Measurements from ENCODE around the gene AMPD3. TPM values are rescaled to one million over a fixed set of nuclear protein-coding genes. Genes with fewer than 3 reads are reported as not detected.

Gene AMPD3
- total and polyA plus RNA-seq, 7 donors, result 4.2 to 8.1 (median 5.0) TPM

DNA sequence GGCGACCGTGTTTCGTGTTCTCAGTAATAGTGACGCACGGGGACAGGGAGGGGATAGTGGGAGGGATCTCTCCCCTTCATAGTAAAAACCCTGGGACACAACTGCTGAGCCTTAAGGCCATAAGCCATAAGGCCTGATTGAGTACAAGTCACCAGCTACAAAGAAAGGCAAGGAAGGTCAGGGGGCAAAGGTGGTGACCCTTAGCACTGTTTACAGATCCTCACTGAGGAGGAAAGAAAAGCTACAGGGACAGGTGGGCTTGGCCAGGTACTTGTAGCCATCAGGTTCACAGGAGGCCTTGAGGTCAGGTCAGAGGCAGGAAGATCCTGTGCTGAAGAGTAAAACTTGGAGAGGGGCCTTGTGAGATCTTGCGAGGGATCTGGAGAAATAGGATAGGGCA is 15.1 kb upstream of the AMPD3 start:
- 87 to 97% methylated on average over 6 of the region's 6 CpGs for WGBS, 2 donors
- Histone ChIP-seq H3K9me3 (no peaks in the 10 kb centered on the region), H3K4me3 (no peak overlapping the region), H3K27ac (no peak overlapping the region), H3K36me3 (no peaks in the 10 kb centered on the region), H3K4me1 (no peaks in the 10 kb centered on the region), H3K27me3 (no peaks in the 10 kb centered on the region)
- TF ChIP-seq, protein P1, sequence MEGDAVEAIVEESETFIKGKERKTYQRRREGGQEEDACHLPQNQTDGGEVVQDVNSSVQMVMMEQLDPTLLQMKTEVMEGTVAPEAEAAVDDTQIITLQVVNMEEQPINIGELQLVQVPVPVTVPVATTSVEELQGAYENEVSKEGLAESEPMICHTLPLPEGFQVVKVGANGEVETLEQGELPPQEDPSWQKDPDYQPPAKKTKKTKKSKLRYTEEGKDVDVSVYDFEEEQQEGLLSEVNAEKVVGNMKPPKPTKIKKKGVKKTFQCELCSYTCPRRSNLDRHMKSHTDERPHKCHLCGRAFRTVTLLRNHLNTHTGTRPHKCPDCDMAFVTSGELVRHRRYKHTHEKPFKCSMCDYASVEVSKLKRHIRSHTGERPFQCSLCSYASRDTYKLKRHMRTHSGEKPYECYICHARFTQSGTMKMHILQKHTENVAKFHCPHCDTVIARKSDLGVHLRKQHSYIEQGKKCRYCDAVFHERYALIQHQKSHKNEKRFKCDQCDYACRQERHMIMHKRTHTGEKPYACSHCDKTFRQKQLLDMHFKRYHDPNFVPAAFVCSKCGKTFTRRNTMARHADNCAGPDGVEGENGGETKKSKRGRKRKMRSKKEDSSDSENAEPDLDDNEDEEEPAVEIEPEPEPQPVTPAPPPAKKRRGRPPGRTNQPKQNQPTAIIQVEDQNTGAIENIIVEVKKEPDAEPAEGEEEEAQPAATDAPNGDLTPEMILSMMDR (IDR thresholded peaks at IDR 0.05), result no peak
- no peak for TF ChIP-seq POLR2A (IDR thresholded peaks at IDR 0.05)
- TF ChIP-seq EP300 (IDR thresholded peaks at IDR 0.05), result no peak
- TF ChIP-seq POLR2AphosphoS5 (IDR thresholded peaks at IDR 0.05), result no peak
- no peak for DNase-seq
- intact Hi-C loops (cut with DNase I), result no loop called here

DNA sequence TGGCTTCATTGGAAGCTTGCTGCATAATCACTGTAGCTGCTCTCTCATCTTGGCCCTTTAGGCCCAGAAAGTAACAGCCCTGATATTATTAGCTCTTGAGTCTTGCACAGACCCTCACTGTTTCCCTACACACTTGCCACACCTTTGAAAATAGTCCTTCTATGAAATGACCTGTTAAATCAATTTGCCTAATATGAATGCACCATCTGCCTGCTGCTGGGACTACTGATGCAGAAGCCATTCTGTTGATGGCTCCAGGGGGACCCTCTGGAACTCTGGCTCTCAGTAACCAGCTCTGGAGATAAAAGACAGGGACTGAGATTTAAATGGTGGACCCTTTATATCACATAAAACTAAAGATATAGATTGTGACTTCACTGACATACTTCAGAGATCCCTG is 14.7 kb upstream of the AMPD3 start:
- Histone ChIP-seq H3K27ac (no peak overlapping the region), H3K9me3 (no peaks in the 10 kb centered on the region), H3K27me3 (no peaks in the 10 kb centered on the region), H3K36me3 (no peaks in the 10 kb centered on the region), H3K4me1 (no peaks in the 10 kb centered on the region), H3K4me3 (no peak overlapping the region)
- TF ChIP-seq, protein P1 (IDR thresholded peaks at IDR 0.05), result no peak
- TF ChIP-seq POLR2AphosphoS5 (IDR thresholded peaks at IDR 0.05), result no peak
- no peak for TF ChIP-seq EP300 (IDR thresholded peaks at IDR 0.05)
- no peak for TF ChIP-seq POLR2A (IDR thresholded peaks at IDR 0.05)
- intact Hi-C loops (cut with DNase I), result no loop called here
- DNase-seq, result no peak

DNA sequence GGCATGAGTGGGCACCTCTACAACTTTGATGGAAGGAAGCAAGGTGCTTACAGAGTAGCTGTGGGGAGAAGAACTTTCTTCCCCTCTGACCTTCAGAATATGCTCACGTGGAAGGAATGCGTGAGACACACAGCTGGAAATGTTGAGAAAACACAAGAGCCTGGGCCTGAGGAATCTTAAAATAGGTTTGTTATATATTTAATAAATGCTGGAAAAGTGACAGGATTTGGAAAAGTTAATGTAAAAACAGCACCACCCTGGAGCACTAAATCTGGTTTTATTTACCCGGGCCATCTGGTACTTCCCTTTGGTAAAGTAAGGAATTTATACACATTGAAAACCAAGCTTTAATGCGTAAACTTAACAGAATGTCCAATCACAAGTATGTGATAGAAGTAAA is 14.0 kb upstream of the AMPD3 start:
- TF ChIP-seq POLR2A (IDR thresholded peaks at IDR 0.05) (no peak), POLR2AphosphoS5 (IDR thresholded peaks at IDR 0.05) (no peak), EP300 (IDR thresholded peaks at IDR 0.05) (no peak)
- TF ChIP-seq, protein P1 (IDR thresholded peaks at IDR 0.05), result no peak
- Histone ChIP-seq H3K4me3 (no peak overlapping the region), H3K27ac (no peak overlapping the region), H3K36me3 (no peaks in the 10 kb centered on the region), H3K4me1 (no peaks in the 10 kb centered on the region), H3K9me3 (no peaks in the 10 kb centered on the region), H3K27me3 (no peaks in the 10 kb centered on the region)
- WGBS, 2 donors, result 93 to 95% methylated on average over 4 of the region's 4 CpGs
- no peak for DNase-seq
- intact Hi-C loops (cut with DNase I), result no loop called here

DNA sequence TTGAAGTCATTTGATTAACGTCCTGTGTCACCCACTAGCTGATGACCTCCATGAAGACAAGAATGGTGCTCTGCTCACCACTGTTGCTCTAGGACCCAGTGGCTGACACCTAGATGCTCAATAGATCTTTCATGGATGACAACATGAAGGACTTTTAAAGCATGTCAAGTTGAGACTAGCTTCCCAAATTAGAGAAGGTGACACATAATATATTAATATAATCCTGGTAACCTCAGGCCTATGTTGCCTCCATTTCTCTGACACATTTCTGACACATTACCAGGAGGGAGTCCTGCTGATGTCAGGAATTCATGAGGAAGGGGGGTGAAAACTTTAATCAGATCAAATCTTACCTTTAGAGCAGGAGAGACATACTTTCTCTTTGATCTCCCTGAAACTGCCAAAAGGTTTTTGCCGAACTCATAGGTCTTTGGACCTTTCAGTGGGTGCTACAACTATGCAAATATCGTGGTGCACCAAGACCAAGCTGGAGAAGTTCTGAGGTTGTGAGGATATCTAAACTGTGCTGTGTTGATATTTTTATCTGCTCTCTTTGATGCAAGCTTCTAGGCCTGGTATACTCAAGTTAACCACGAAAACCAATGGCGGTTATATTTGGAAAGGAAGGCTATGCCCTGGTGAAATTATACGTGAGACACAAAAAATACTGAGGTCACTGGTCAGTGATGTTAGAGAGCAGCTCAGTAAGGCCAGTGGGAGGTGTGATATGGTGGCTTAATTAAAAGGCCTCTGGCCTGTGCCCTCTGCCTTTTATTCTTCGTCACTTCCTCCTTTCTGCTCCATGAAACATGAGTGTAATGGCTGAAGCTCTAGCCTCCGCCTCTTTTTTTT is 13.2 kb upstream of the AMPD3 start:
- TF ChIP-seq POLR2A (IDR thresholded peaks at IDR 0.05) (no peak), EP300 (IDR thresholded peaks at IDR 0.05) (no peak), POLR2AphosphoS5 (IDR thresholded peaks at IDR 0.05) (no peak)
- TF ChIP-seq, protein P1 (IDR thresholded peaks at IDR 0.05), result no peak
- no peaks in the 10 kb centered on the region for H3K4me1 ChIP-seq
- no peaks in the 10 kb centered on the region for H3K27me3 ChIP-seq
- no peak for DNase-seq
- intact Hi-C loops (cut with DNase I), result no loop called here
- H3K9me3 ChIP-seq, result no peaks in the 10 kb centered on the region
- no peak overlapping the region for H3K4me3 ChIP-seq
- no peaks in the 10 kb centered on the region for H3K36me3 ChIP-seq
- no peak overlapping the region for H3K27ac ChIP-seq
- 61 to 88% methylated on average over 8 of the region's 8 CpGs for WGBS, 2 donors

DNA sequence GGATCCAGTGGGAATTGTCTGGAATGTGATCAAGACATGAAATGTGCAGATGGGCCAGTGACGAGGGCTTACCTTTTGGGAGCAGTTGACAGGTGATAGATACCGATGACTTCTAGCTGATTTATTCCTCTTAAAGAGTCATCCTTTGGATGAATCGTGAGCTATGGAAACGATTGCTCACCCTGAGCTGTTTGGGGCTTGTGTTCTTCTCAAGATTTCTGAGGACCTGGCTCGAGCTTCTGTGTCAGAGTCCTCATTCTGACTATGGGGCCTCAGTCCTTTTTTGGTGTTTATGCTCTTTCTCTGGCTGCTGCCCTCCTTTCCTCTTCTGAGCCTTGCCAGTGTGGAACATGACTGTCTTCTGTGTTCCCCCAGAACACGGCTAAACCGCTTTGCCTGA is 11.9 kb upstream of the AMPD3 start:
- no peak overlapping the region for H3K27ac ChIP-seq
- H3K4me1 ChIP-seq, result no peaks in the 10 kb centered on the region
- H3K9me3 ChIP-seq, result no peaks in the 10 kb centered on the region
- no peaks in the 10 kb centered on the region for H3K27me3 ChIP-seq
- intact Hi-C loops (cut with DNase I), result no loop called here
- no peak for TF ChIP-seq EP300 (IDR thresholded peaks at IDR 0.05)
- no peak for TF ChIP-seq POLR2A (IDR thresholded peaks at IDR 0.05)
- TF ChIP-seq, protein P1 (IDR thresholded peaks at IDR 0.05), result no peak
- TF ChIP-seq POLR2AphosphoS5 (IDR thresholded peaks at IDR 0.05), result no peak
- no peak overlapping the region for H3K4me3 ChIP-seq
- no peaks in the 10 kb centered on the region for H3K36me3 ChIP-seq
- WGBS, 2 donors, result 92 to 93% methylated on average over 7 of the region's 7 CpGs
- DNase-seq, result no peak

Measured in sigmoid colon (tissue), 7 donors.